ENCODE results near the gene CCDC192.

GRCh38 chr5:127923804-127924570 lies 220.8 kb downstream of the CCDC192 start:
- TF ChIP-seq, protein P1, sequence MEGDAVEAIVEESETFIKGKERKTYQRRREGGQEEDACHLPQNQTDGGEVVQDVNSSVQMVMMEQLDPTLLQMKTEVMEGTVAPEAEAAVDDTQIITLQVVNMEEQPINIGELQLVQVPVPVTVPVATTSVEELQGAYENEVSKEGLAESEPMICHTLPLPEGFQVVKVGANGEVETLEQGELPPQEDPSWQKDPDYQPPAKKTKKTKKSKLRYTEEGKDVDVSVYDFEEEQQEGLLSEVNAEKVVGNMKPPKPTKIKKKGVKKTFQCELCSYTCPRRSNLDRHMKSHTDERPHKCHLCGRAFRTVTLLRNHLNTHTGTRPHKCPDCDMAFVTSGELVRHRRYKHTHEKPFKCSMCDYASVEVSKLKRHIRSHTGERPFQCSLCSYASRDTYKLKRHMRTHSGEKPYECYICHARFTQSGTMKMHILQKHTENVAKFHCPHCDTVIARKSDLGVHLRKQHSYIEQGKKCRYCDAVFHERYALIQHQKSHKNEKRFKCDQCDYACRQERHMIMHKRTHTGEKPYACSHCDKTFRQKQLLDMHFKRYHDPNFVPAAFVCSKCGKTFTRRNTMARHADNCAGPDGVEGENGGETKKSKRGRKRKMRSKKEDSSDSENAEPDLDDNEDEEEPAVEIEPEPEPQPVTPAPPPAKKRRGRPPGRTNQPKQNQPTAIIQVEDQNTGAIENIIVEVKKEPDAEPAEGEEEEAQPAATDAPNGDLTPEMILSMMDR (IDR thresholded peaks at IDR 0.05; ENCODE audit: poor library complexity, severe bottlenecking): no peak
- TF ChIP-seq EZH2 (IDR thresholded peaks at IDR 0.05; ENCODE audit: borderline replicate concordance, insufficient read depth, low read length, poor library complexity, severe bottlenecking): no peak
- TF ChIP-seq POLR2AphosphoS5 (IDR thresholded peaks at IDR 0.05): no peak
- no peak for TF ChIP-seq RAD21 (conservative IDR thresholded peaks at IDR 0.05)

Measured in neural cell (in vitro differentiated cells).